ENCODE results near the gene SELENOS. TPM values are rescaled to one million over a fixed set of nuclear protein-coding genes. Genes with fewer than 3 reads are reported as not detected.

SELENOS gene
- total and polyA plus RNA-seq, 9 of the 15 experiments (the other 6 are each of a cell fraction or from before 2014, with no cell fraction given), result 24.9 to 57.4 (median 47.9) TPM

DNA sequence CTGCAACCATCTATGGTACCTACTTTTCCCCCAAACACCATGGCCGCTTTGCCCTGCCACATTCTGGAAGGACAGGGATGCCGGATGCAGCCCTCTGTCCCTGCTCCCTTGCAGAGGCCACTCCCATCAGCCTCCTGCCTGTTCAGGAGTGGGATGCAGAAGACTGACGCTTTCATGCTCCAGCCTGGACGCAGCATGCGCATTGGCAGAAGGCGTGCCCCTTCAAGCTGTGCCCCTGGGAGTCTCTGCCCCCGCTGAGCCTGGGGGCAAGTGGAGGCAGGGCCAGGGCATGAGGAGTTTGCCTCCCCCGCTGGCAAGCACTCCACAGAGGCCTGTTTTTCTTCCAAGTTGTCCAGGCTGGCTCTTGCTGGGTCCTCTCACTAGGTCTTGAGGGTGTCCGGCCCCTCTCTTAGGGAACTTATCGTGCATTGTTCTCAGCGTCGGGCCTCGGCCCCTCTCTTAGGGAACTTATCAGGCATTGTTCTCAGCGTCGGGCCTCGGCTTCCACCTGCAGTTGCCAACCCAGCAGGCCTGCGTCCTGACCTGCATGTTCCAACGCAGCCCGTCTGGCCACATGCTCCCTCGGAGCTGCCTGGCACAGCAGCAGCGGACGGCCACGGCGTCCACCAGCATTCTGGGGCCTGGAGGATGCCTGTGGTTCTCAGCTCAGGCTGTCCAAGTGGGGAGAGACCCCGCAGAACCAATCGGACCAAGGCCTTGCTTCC lies 32.3 kb upstream of the SELENOS start (continued):
- TF ChIP-seq, protein P1, sequence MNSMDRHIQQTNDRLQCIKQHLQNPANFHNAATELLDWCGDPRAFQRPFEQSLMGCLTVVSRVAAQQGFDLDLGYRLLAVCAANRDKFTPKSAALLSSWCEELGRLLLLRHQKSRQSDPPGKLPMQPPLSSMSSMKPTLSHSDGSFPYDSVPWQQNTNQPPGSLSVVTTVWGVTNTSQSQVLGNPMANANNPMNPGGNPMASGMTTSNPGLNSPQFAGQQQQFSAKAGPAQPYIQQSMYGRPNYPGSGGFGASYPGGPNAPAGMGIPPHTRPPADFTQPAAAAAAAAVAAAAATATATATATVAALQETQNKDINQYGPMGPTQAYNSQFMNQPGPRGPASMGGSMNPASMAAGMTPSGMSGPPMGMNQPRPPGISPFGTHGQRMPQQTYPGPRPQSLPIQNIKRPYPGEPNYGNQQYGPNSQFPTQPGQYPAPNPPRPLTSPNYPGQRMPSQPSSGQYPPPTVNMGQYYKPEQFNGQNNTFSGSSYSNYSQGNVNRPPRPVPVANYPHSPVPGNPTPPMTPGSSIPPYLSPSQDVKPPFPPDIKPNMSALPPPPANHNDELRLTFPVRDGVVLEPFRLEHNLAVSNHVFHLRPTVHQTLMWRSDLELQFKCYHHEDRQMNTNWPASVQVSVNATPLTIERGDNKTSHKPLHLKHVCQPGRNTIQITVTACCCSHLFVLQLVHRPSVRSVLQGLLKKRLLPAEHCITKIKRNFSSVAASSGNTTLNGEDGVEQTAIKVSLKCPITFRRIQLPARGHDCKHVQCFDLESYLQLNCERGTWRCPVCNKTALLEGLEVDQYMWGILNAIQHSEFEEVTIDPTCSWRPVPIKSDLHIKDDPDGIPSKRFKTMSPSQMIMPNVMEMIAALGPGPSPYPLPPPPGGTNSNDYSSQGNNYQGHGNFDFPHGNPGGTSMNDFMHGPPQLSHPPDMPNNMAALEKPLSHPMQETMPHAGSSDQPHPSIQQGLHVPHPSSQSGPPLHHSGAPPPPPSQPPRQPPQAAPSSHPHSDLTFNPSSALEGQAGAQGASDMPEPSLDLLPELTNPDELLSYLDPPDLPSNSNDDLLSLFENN (IDR thresholded peaks at IDR 0.05; ENCODE audit: low read depth in 2 of 2, low read length in 2 of 2), result no peak
- no peak for TF ChIP-seq NRF1 (conservative IDR thresholded peaks at IDR 0.05 in 1 of 2, IDR thresholded peaks at IDR 0.05 in 1 of 2)
- TF ChIP-seq L3MBTL2 (IDR thresholded peaks at IDR 0.05), result no peak
- no peak for TF ChIP-seq ASH1L (IDR thresholded peaks at IDR 0.05; ENCODE audit: borderline replicate concordance, low read depth, partially characterized antibody)

Measured in K562 (cell line).